GM12878 (cell line): Measurements from ENCODE around the gene PPP1R36. TPM values are rescaled to one million over a fixed set of nuclear protein-coding genes. Genes with fewer than 3 reads are reported as not detected.

Experiments used
- ATAC-seq: fragments of 200-7000 bp; cut with Tn5 transposase; 3 replicates; pipeline ENCODE4 v1.9.1; 2020; ENCODE audit warnings: mild to moderate bottlenecking, moderate library complexity
- BruUV-seq: library from RNA; stranded (reverse); fragments of 400-500 nt; replicated peaks from 2 replicates; lab custom pipeline; 2021; lab: Mats Ljungman, UMichigan
- CTCF ChIA-PET: fragments of 300-600 bp; sonication (Branson Sonifier 250); formaldehyde crosslinking; extraction: SDS; loops from one replicate; lab custom pipeline; 2021; ENCODE audit warnings: inconsistent platforms; lab: Yijun Ruan, JAX
- POLR2A ChIA-PET: fragments of 350-600 bp; formaldehyde crosslinking; extraction: SDS; loops from one replicate; lab custom pipeline; 2021; ENCODE audit warnings: inconsistent platforms; lab: Charles Lee
- RAD21 ChIA-PET: fragments of 300-600 bp; sonication (Branson Sonifier 250); formaldehyde crosslinking; loops from one replicate; lab custom pipeline; 2023; ENCODE audit warnings: antibody characterized with exemption; ENCODE audit not compliant: unreplicated experiment; lab: Charles Lee
- SMC1A ChIA-PET: fragments of 300-600 bp; sonication (Branson Sonifier 250); formaldehyde crosslinking; loops from one replicate; lab custom pipeline; 2023; ENCODE audit not compliant: unreplicated experiment, uncharacterized antibody; lab: Charles Lee
- DNase-seq: peaks from one replicate; pipeline ENCODE4 v3.0.0-alpha.2; 2011; ENCODE audit warnings: low read depth, low spot score
- FAIRE-seq: peaks from 3 replicates; lab custom pipeline; 2011; peaks lifted over from hg19 to GRCh38; lab: Jason Lieb, UNC
- H2AFZ ChIP-seq: 2 replicates; pipeline ENCODE4 v1.6.0; 2011; ENCODE audit warnings: low read depth, low read length, control low read depth; ENCODE audit not compliant: control insufficient read depth
- H3K27ac ChIP-seq: 2 replicates; pipeline ENCODE4 v1.5.1; 2011; ENCODE audit warnings: control low read depth; ENCODE audit not compliant: control insufficient read depth, insufficient read depth
- H3K27me3 ChIP-seq, 2 experiments: replicated peaks in 1 of 2; 2 replicates each; pipeline versions ENCODE4 v1.6.0 to v1.6.1; 2011; ENCODE audit warnings: low read length in 1 of 2; ENCODE audit not compliant: control insufficient read depth in 2 of 2, insufficient read depth in 2 of 2
- H3K36me3 ChIP-seq, 2 experiments: 2 replicates each; pipeline ENCODE4 v1.5.1; 2011; ENCODE audit warnings: low read length in 1 of 2; ENCODE audit not compliant: control insufficient read depth in 2 of 2, insufficient read depth in 2 of 2
- H3K4me1 ChIP-seq: 2 replicates; pipeline ENCODE4 v1.6.1; 2011; ENCODE audit warnings: mild to moderate bottlenecking, low read length, moderate library complexity, mixed read lengths; ENCODE audit not compliant: control insufficient read depth, insufficient read depth
- H3K4me2 ChIP-seq: 2 replicates; pipeline ENCODE4 v1.6.0; 2011; ENCODE audit warnings: control low read depth; ENCODE audit not compliant: control insufficient read depth, insufficient read depth
- H3K4me3 ChIP-seq: fragments of 200-600 bp; sonication (generic); 2 replicates; pipeline ENCODE4 v1.5.1; 2016
- H3K79me2 ChIP-seq: 2 replicates; pipeline ENCODE4 v1.6.0; 2011; ENCODE audit warnings: low read length; ENCODE audit not compliant: control insufficient read depth, insufficient read depth
- H3K9ac ChIP-seq: 2 replicates; pipeline ENCODE4 v1.8.0; 2011; ENCODE audit warnings: low read length, control low read depth, mixed read lengths; ENCODE audit not compliant: control insufficient read depth, insufficient read depth
- H3K9me3 ChIP-seq: replicated peaks from 3 replicates; pipeline ENCODE4 v1.5.1; 2011; ENCODE audit warnings: mild to moderate bottlenecking, low read length; ENCODE audit not compliant: control insufficient read depth, insufficient read depth
- H4K20me1 ChIP-seq: 2 replicates; pipeline ENCODE4 v1.6.0; 2011; ENCODE audit not compliant: control insufficient read depth, insufficient read depth
- BHLHE40 ChIP-seq, 2 experiments: fragments of 450-650 bp in 1 of 2; IDR thresholded peaks; 2 replicates each; pipeline ENCODE4 v1.6.1; 2011 to 2017; ENCODE audit warnings: low read depth in 2 of 2, borderline replicate concordance in 1 of 2, improper control_type of control experiment in 1 of 2, low read length in 1 of 2, mild to moderate bottlenecking in 1 of 2
- CBFB ChIP-seq: IDR thresholded peaks from 2 replicates; pipeline ENCODE4 v1.6.1; 2016; ENCODE audit warnings: antibody characterized with exemption, low read depth
- NFYB ChIP-seq: IDR thresholded peaks from 2 replicates; pipeline ENCODE4 v1.6.1; 2011; ENCODE audit warnings: low read depth, mild to moderate bottlenecking, low read length, improper control_type of control experiment, moderate library complexity; ENCODE audit not compliant: insufficient read depth
- POU2F2 ChIP-seq: IDR thresholded peaks from 3 replicates; pipeline ENCODE4 v1.6.1; 2011; ENCODE audit warnings: low read depth, mild to moderate bottlenecking, low read length, borderline replicate concordance
- RB1 ChIP-seq: fragments of 450-650 bp; formaldehyde crosslinking; IDR thresholded peaks from 2 replicates; pipeline ENCODE4 v1.6.1; 2017; ENCODE audit warnings: mild to moderate bottlenecking, borderline replicate concordance
- RUNX3 ChIP-seq: IDR thresholded peaks from 2 replicates; pipeline ENCODE4 v1.6.1; 2012; ENCODE audit warnings: low read length, inconsistent platforms
- SP1 ChIP-seq: IDR thresholded peaks from one replicate; pipeline ENCODE4 v1.6.1; 2011; ENCODE audit warnings: low read depth, low read length
- TCF3 ChIP-seq: IDR thresholded peaks from 2 replicates; pipeline ENCODE4 v1.6.1; 2012; ENCODE audit warnings: low read depth, mild to moderate bottlenecking, low read length, borderline replicate concordance; ENCODE audit not compliant: insufficient read depth
- WGBS: methylation state at CpG from one replicate; pipeline ENCODE4 v1.1.6; 2016; ENCODE audit warnings: low lambda C conversion rate; ENCODE audit not compliant: insufficient replicate concordance, insufficient coverage; ENCODE audit errors: missing lambda C conversion rate; 5-methylcytosine and 5-hydroxymethylcytosine counted together
- in situ Hi-C: fragments of 300-500 bp; cut with MboI; formaldehyde crosslinking; loops from 9 replicates; pipeline ENCODE4 v1.14.3; 2018; ENCODE audit warnings: mixed read lengths
- intact Hi-C: fragments of 100-400 bp; cut with micrococcal nuclease; formaldehyde crosslinking; loops from one replicate; pipeline ENCODE4 v1.14.2; 2022; ENCODE audit not compliant: unreplicated experiment
- polyA plus RNA-seq, 11 experiments: library from polyadenylated mRNA; depleted of rRNA in 4 of 11; unstranded in 6 of 11; stranded (reverse) in 5 of 11; fragments of >200 nt; fragmentation: Nextera tagmentation in 4 of 11; fragmentation: Illumina TruSeq in 1 of 11; extraction: Ambion mirVana in 4 of 11; extraction: Trizol in 1 of 11; gene quantifications; 1 replicate in 1 of 11; 2 replicates in 10 of 11; pipeline versions ENCODE4 v1.2.1 to v1.2.3, GENCODE V29; 2011 to 2016; ENCODE audit warnings: inconsistent platforms in 2 of 11, missing spikeins in 2 of 11, low read depth in 1 of 11
- total RNA-seq, 4 experiments: library from RNA; depleted of rRNA in 3 of 4; stranded (reverse); fragments of >200 nt in 3 of 4; fragmentation: Illumina TruSeq in 1 of 4; extraction: Trizol in 1 of 4; gene quantifications; 2 replicates each; pipeline versions ENCODE4 v1.2.1 to v1.2.3, GENCODE V29; 2013 to 2021

The PPP1R36 gene
- total and polyA plus RNA-seq, 10 of the 15 experiments (the other 5 are each of a cell fraction or from before 2014, with no cell fraction given): 0.12 to 0.13 TPM; not detected in 8

GRCh38 chr14:64605926-64606685 lies 56.3 kb downstream of the PPP1R36 start (continued):
- TF ChIP-seq POU2F2 (no peak), NFYB (no peak), CBFB (no peak)

GRCh38 chr14:64610049-64610746 lies 60.4 kb downstream of the PPP1R36 start:
- in situ Hi-C loops: no loop called here

More at GRCh38 chr14:64610049-64610746, 60.4 kb downstream of the PPP1R36 start:
- H3K27ac ChIP-seq: no peak overlapping the region
- intact Hi-C loops: no loop called here
- H3K27me3 ChIP-seq: peaks cover 2% of the 10 kb centered on the region in 2 experiments; a peak in 2 of 4 replicates
- BruUV-seq: no TSS peak
- WGBS: 68% methylated on average over 5 of the region's 5 CpGs
- no peak overlapping the region for H3K9ac ChIP-seq
- H3K4me1 ChIP-seq: no peaks in the 10 kb centered on the region
- H2AFZ ChIP-seq: no peak overlapping the region
- FAIRE-seq (no peak), DNase-seq (no peak), ATAC-seq (peak; percentile 40; the same call in 2 of the 3 replicates)
- CTCF ChIA-PET: interaction anchor here (1.4 to 2.1 kb wide), 2 partner anchors 27 to 315 kb away, joined by 3 to 5 read pairs; no protein-coding TSS in a partner anchor
- no peaks in the 10 kb centered on the region for H3K79me2 ChIP-seq
- H3K4me2 ChIP-seq: no peak overlapping the region
- no peak for TF ChIP-seq TCF3
- peak in 1 of 2 experiments; percentile 21; a peak in 1 of 4 replicates for TF ChIP-seq BHLHE40 (IDR thresholded peaks at IDR 0.05; ENCODE audit: borderline replicate concordance in 1 of 2, low read depth in 2 of 2, low read length in 1 of 2)
- no peak for TF ChIP-seq RB1
- TF ChIP-seq RUNX3: 0 out of 2 replicates have a peak, but pooled peaks have one; percentile 10
- no peak for TF ChIP-seq SP1
- no peaks in the 10 kb centered on the region for H3K36me3 ChIP-seq
- no peaks in the 10 kb centered on the region for H3K9me3 ChIP-seq
- POLR2A ChIA-PET: no interaction called here
- no peak overlapping the region for H3K4me3 ChIP-seq
- SMC1A ChIA-PET: interaction anchor here (0.6 kb wide), 1 partner anchor 1215 kb away, joined by 3 read pairs; no protein-coding TSS in a partner anchor
- RAD21 ChIA-PET: no interaction called here
- no peaks in the 10 kb centered on the region for H4K20me1 ChIP-seq
